ENCODE data around the gene TTLL6.

Gene TTLL6

GRCh38 chr17:48757524-48757961, 59.5 kb downstream of the TTLL6 start:
- DNase-seq: no peak

- no peak for DNase-seq
These were observed 60.2 kb downstream of the TTLL6 start for GRCh38 chr17:48756830-48757251.

- no peak for DNase-seq
These were observed 61.7 kb downstream of the TTLL6 start for GRCh38 chr17:48755356-48755755.

GRCh38 chr17:48754500-48755261, 62.3 kb downstream of the TTLL6 start:
- DNase-seq: peak in 1 of 2 experiments; percentile 6

- DNase-seq: no peak
These were observed 63.1 kb downstream of the TTLL6 start for GRCh38 chr17:48753794-48754499.

GRCh38 chr17:48752399-48753288, 64.4 kb downstream of the TTLL6 start:
- no peak for DNase-seq

- no peak for DNase-seq
These were observed 65.2 kb downstream of the TTLL6 start for GRCh38 chr17:48751733-48752398.

GRCh38 chr17:48751172-48751571, 65.9 kb downstream of the TTLL6 start:
- DNase-seq: no peak

- no peak for DNase-seq
These were observed 67.1 kb downstream of the TTLL6 start for GRCh38 chr17:48749621-48750553.

- no peak for DNase-seq
These were observed 68.1 kb downstream of the TTLL6 start for GRCh38 chr17:48748718-48749566.

GRCh38 chr17:48747445-48748363, 69.3 kb downstream of the TTLL6 start:
- no peak for DNase-seq

GRCh38 chr17:48746916-48747444, 70.0 kb downstream of the TTLL6 start:
- DNase-seq: no peak

- DNase-seq: no peak
These were observed 71.4 kb downstream of the TTLL6 start for GRCh38 chr17:48745381-48746275.

- no peak for DNase-seq
These were observed 76.5 kb downstream of the TTLL6 start for GRCh38 chr17:48740537-48740936.

- no peak for DNase-seq
These were observed 78.1 kb downstream of the TTLL6 start for GRCh38 chr17:48738803-48739526.

GRCh38 chr17:48738424-48738802, 78.6 kb downstream of the TTLL6 start:
- DNase-seq: no peak

- DNase-seq: no peak
These were observed 79.5 kb downstream of the TTLL6 start for GRCh38 chr17:48737330-48738043.
